Measurements from ENCODE around the gene FRMD1. TPM values are rescaled to one million over a fixed set of nuclear protein-coding genes. Genes with fewer than 3 reads are reported as not detected.

FRMD1 gene
- total and polyA plus RNA-seq, 2 donors: 1.3 to 23.1 TPM

- WGBS: 89% methylated on average over 5 of the region's 5 CpGs
- no peak overlapping the region for H3K27ac ChIP-seq (ENCODE audit: low read depth in 1 of 2, low read length in 1 of 2)
- H3K9me3 ChIP-seq (ENCODE audit: control insufficient read depth in 2 of 2, insufficient read depth in 1 of 2, low read length in 1 of 2): peaks cover 0 to 7% of the 10 kb centered on the region in 2 donors
- H3K4me3 ChIP-seq (ENCODE audit: low read length in 2 of 2): no peak overlapping the region
- H3K36me3 ChIP-seq (ENCODE audit: control insufficient read depth in 2 of 2, insufficient read depth in 2 of 2, low read length in 1 of 2): no peaks in the 10 kb centered on the region
- H3K4me1 ChIP-seq (ENCODE audit: control insufficient read depth in 2 of 2, insufficient read depth in 2 of 2, low read length in 2 of 2): no peaks in the 10 kb centered on the region
- no peaks in the 10 kb centered on the region for H3K27me3 ChIP-seq (ENCODE audit: control insufficient read depth in 2 of 2, insufficient read depth in 1 of 2, low read length in 1 of 2)
- no peak for DNase-seq (ENCODE audit: low read depth in 6 of 9, low spot score in 9 of 9)
Measured at GRCh38 chr6:168021581-168021980, 57.4 kb downstream of the FRMD1 start.

- 95% methylated on average over 8 of the region's 8 CpGs for WGBS
Measured at GRCh38 chr6:168020242-168020641, 58.8 kb downstream of the FRMD1 start.

GRCh38 chr6:168018664-168019063 is 60.3 kb downstream of the FRMD1 start:
- Histone ChIP-seq H3K4me1 (ENCODE audit: control insufficient read depth in 2 of 2, insufficient read depth in 2 of 2, low read length in 2 of 2) (peaks cover 0 to 1% of the 10 kb centered on the region in 2 donors), H3K27me3 (ENCODE audit: control insufficient read depth in 2 of 2, insufficient read depth in 1 of 2, low read length in 1 of 2) (no peaks in the 10 kb centered on the region), H3K9me3 (ENCODE audit: control insufficient read depth in 2 of 2, insufficient read depth in 1 of 2, low read length in 1 of 2) (peaks cover 0 to 11% of the 10 kb centered on the region in 2 donors), H3K27ac (ENCODE audit: low read depth in 1 of 2, low read length in 1 of 2) (no peak overlapping the region), H3K36me3 (ENCODE audit: control insufficient read depth in 2 of 2, insufficient read depth in 2 of 2, low read length in 1 of 2) (no peaks in the 10 kb centered on the region), H3K4me3 (ENCODE audit: low read length in 2 of 2) (no peak overlapping the region)
- WGBS: 94% methylated on average over 15 of the region's 15 CpGs
- DNase-seq (ENCODE audit: low read depth in 6 of 9, low spot score in 9 of 9): no peak

More at GRCh38 chr6:168020242-168020641, 58.8 kb downstream of the FRMD1 start:
- no peaks in the 10 kb centered on the region for H3K4me1 ChIP-seq (ENCODE audit: control insufficient read depth in 2 of 2, insufficient read depth in 2 of 2, low read length in 2 of 2)
- H3K27me3 ChIP-seq (ENCODE audit: control insufficient read depth in 2 of 2, insufficient read depth in 1 of 2, low read length in 1 of 2): no peaks in the 10 kb centered on the region
- H3K27ac ChIP-seq (ENCODE audit: low read depth in 1 of 2, low read length in 1 of 2): no peak overlapping the region
- H3K9me3 ChIP-seq (ENCODE audit: control insufficient read depth in 2 of 2, insufficient read depth in 1 of 2, low read length in 1 of 2): peaks cover 0 to 10% of the 10 kb centered on the region in 2 donors
- DNase-seq (ENCODE audit: low read depth in 6 of 9, low spot score in 9 of 9): no peak
- no peak overlapping the region for H3K4me3 ChIP-seq (ENCODE audit: low read length in 2 of 2)
- H3K36me3 ChIP-seq (ENCODE audit: control insufficient read depth in 2 of 2, insufficient read depth in 2 of 2, low read length in 1 of 2): no peaks in the 10 kb centered on the region

- Histone ChIP-seq H3K27me3 (ENCODE audit: control insufficient read depth in 2 of 2, insufficient read depth in 1 of 2, low read length in 1 of 2) (no peaks in the 10 kb centered on the region), H3K36me3 (ENCODE audit: control insufficient read depth in 2 of 2, insufficient read depth in 2 of 2, low read length in 1 of 2) (no peaks in the 10 kb centered on the region), H3K4me3 (ENCODE audit: low read length in 2 of 2) (no peak overlapping the region), H3K4me1 (ENCODE audit: control insufficient read depth in 2 of 2, insufficient read depth in 2 of 2, low read length in 2 of 2) (peaks cover 0 to 8% of the 10 kb centered on the region in 2 donors), H3K9me3 (ENCODE audit: control insufficient read depth in 2 of 2, insufficient read depth in 1 of 2, low read length in 1 of 2) (peaks cover 2 to 21% of the 10 kb centered on the region in 2 donors), H3K27ac (ENCODE audit: low read depth in 1 of 2, low read length in 1 of 2) (no peak overlapping the region)
- WGBS: 86% methylated on average over 11 of the region's 11 CpGs
- DNase-seq (ENCODE audit: low read depth in 6 of 9, low spot score in 9 of 9): no peak
Measured at GRCh38 chr6:168017629-168018028, 61.4 kb downstream of the FRMD1 start.

- Histone ChIP-seq H3K36me3 (ENCODE audit: control insufficient read depth in 2 of 2, insufficient read depth in 2 of 2, low read length in 1 of 2) (no peaks in the 10 kb centered on the region), H3K27ac (ENCODE audit: low read depth in 1 of 2, low read length in 1 of 2) (peak overlapping the region; percentile 63 to 70), H3K4me3 (ENCODE audit: low read length in 2 of 2) (no peak overlapping the region), H3K27me3 (ENCODE audit: control insufficient read depth in 2 of 2, insufficient read depth in 1 of 2, low read length in 1 of 2) (no peaks in the 10 kb centered on the region), H3K4me1 (ENCODE audit: control insufficient read depth in 2 of 2, insufficient read depth in 2 of 2, low read length in 2 of 2) (peaks cover 0 to 8% of the 10 kb centered on the region in 2 donors), H3K9me3 (ENCODE audit: control insufficient read depth in 2 of 2, insufficient read depth in 1 of 2, low read length in 1 of 2) (peaks cover 5 to 26% of the 10 kb centered on the region in 2 donors)
- WGBS: 88% methylated on average over 18 of the region's 18 CpGs
- no peak for DNase-seq (ENCODE audit: low read depth in 6 of 9, low spot score in 9 of 9)
Measured at GRCh38 chr6:168016721-168017525, 62.1 kb downstream of the FRMD1 start.

- DNase-seq (ENCODE audit: low read depth in 6 of 9, low spot score in 9 of 9): no peak
Measured at GRCh38 chr6:168016176-168016620, 62.8 kb downstream of the FRMD1 start.

GRCh38 chr6:168015482-168016175 is 63.4 kb downstream of the FRMD1 start:
- Histone ChIP-seq H3K4me3 (ENCODE audit: low read length in 2 of 2) (no peak overlapping the region), H3K9me3 (ENCODE audit: control insufficient read depth in 2 of 2, insufficient read depth in 1 of 2, low read length in 1 of 2) (peaks cover 5 to 26% of the 10 kb centered on the region in 2 donors), H3K27ac (ENCODE audit: low read depth in 1 of 2, low read length in 1 of 2) (peak overlapping the region; percentile 63 to 70), H3K4me1 (ENCODE audit: control insufficient read depth in 2 of 2, insufficient read depth in 2 of 2, low read length in 2 of 2) (peaks cover 0 to 8% of the 10 kb centered on the region in 2 donors), H3K27me3 (ENCODE audit: control insufficient read depth in 2 of 2, insufficient read depth in 1 of 2, low read length in 1 of 2) (no peaks in the 10 kb centered on the region), H3K36me3 (ENCODE audit: control insufficient read depth in 2 of 2, insufficient read depth in 2 of 2, low read length in 1 of 2) (no peaks in the 10 kb centered on the region)
- DNase-seq (ENCODE audit: low read depth in 6 of 9, low spot score in 9 of 9): no peak
- WGBS: 91% methylated on average over 14 of the region's 14 CpGs

More at GRCh38 chr6:168016176-168016620, 62.8 kb downstream of the FRMD1 start:
- Histone ChIP-seq H3K27ac (ENCODE audit: low read depth in 1 of 2, low read length in 1 of 2) (peak overlapping the region; percentile 63 to 70), H3K4me1 (ENCODE audit: control insufficient read depth in 2 of 2, insufficient read depth in 2 of 2, low read length in 2 of 2) (peaks cover 0 to 8% of the 10 kb centered on the region in 2 donors), H3K27me3 (ENCODE audit: control insufficient read depth in 2 of 2, insufficient read depth in 1 of 2, low read length in 1 of 2) (no peaks in the 10 kb centered on the region), H3K9me3 (ENCODE audit: control insufficient read depth in 2 of 2, insufficient read depth in 1 of 2, low read length in 1 of 2) (peaks cover 5 to 26% of the 10 kb centered on the region in 2 donors), H3K4me3 (ENCODE audit: low read length in 2 of 2) (no peak overlapping the region), H3K36me3 (ENCODE audit: control insufficient read depth in 2 of 2, insufficient read depth in 2 of 2, low read length in 1 of 2) (no peaks in the 10 kb centered on the region)
- WGBS: 86% methylated on average over 18 of the region's 18 CpGs

- Histone ChIP-seq H3K4me1 (ENCODE audit: control insufficient read depth in 2 of 2, insufficient read depth in 2 of 2, low read length in 2 of 2) (peaks cover 0 to 8% of the 10 kb centered on the region in 2 donors), H3K9me3 (ENCODE audit: control insufficient read depth in 2 of 2, insufficient read depth in 1 of 2, low read length in 1 of 2) (peaks cover 5 to 26% of the 10 kb centered on the region in 2 donors), H3K27me3 (ENCODE audit: control insufficient read depth in 2 of 2, insufficient read depth in 1 of 2, low read length in 1 of 2) (no peaks in the 10 kb centered on the region), H3K36me3 (ENCODE audit: control insufficient read depth in 2 of 2, insufficient read depth in 2 of 2, low read length in 1 of 2) (no peaks in the 10 kb centered on the region), H3K4me3 (ENCODE audit: low read length in 2 of 2) (no peak overlapping the region), H3K27ac (ENCODE audit: low read depth in 1 of 2, low read length in 1 of 2) (peak overlapping the region in 1 of 2 donors; percentile 63)
- DNase-seq (ENCODE audit: low read depth in 6 of 9, low spot score in 9 of 9): no peak
- WGBS: 88% methylated on average over 4 of the region's 4 CpGs
Measured at GRCh38 chr6:168015009-168015408, 64.0 kb downstream of the FRMD1 start.

GRCh38 chr6:168014428-168014827 is 64.6 kb downstream of the FRMD1 start:
- no peaks in the 10 kb centered on the region for H3K36me3 ChIP-seq (ENCODE audit: control insufficient read depth in 2 of 2, insufficient read depth in 2 of 2, low read length in 1 of 2)
- DNase-seq (ENCODE audit: low read depth in 6 of 9, low spot score in 9 of 9): no peak
- peaks cover 0 to 8% of the 10 kb centered on the region in 2 donors for H3K4me1 ChIP-seq (ENCODE audit: control insufficient read depth in 2 of 2, insufficient read depth in 2 of 2, low read length in 2 of 2)
- H3K9me3 ChIP-seq (ENCODE audit: control insufficient read depth in 2 of 2, insufficient read depth in 1 of 2, low read length in 1 of 2): peaks cover 5 to 26% of the 10 kb centered on the region in 2 donors
- no peak overlapping the region for H3K27ac ChIP-seq (ENCODE audit: low read depth in 1 of 2, low read length in 1 of 2)
- H3K27me3 ChIP-seq (ENCODE audit: control insufficient read depth in 2 of 2, insufficient read depth in 1 of 2, low read length in 1 of 2): no peaks in the 10 kb centered on the region
- no peak overlapping the region for H3K4me3 ChIP-seq (ENCODE audit: low read length in 2 of 2)
- WGBS: 85% methylated on average over 6 of the region's 6 CpGs
